GM10266 (cell line): ENCODE data around the gene CHRNG.

Source experiments
- DNase-seq: peaks from one replicate; pipeline ENCODE4 v3.0.0; 2012; ENCODE audit errors: extremely low spot score
- TF ChIP-seq, protein P1 (sequence below): IDR thresholded peaks from 2 replicates; pipeline ENCODE4 v1.5.1; 2012; ENCODE audit warnings: mild to moderate bottlenecking, low read depth; ENCODE audit not compliant: control insufficient read depth, insufficient read depth; ENCODE audit errors: missing control alignments

Gene CHRNG

DNA sequence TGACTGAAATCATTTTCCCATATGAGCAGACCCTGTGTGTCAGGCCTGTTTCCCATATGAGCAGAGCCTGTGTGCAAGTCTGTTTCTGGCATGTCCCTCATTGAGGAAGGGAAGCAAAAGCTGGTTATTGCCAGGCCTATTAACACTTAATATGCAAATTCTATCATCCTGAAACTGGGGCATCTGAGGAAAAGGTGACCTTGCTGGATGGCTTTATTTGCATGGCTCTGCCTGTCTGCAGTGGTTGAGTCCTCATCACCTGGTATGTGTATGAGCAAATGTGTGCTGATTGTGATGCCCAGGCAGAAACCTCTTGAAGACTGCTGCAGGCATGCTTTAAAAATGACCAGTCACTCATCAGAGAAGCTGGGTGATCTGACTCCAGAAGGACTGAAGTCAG, 42.2 kb downstream of the CHRNG start:
- TF ChIP-seq, protein P1, sequence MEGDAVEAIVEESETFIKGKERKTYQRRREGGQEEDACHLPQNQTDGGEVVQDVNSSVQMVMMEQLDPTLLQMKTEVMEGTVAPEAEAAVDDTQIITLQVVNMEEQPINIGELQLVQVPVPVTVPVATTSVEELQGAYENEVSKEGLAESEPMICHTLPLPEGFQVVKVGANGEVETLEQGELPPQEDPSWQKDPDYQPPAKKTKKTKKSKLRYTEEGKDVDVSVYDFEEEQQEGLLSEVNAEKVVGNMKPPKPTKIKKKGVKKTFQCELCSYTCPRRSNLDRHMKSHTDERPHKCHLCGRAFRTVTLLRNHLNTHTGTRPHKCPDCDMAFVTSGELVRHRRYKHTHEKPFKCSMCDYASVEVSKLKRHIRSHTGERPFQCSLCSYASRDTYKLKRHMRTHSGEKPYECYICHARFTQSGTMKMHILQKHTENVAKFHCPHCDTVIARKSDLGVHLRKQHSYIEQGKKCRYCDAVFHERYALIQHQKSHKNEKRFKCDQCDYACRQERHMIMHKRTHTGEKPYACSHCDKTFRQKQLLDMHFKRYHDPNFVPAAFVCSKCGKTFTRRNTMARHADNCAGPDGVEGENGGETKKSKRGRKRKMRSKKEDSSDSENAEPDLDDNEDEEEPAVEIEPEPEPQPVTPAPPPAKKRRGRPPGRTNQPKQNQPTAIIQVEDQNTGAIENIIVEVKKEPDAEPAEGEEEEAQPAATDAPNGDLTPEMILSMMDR, result no peak
- DNase-seq, result no peak

DNA sequence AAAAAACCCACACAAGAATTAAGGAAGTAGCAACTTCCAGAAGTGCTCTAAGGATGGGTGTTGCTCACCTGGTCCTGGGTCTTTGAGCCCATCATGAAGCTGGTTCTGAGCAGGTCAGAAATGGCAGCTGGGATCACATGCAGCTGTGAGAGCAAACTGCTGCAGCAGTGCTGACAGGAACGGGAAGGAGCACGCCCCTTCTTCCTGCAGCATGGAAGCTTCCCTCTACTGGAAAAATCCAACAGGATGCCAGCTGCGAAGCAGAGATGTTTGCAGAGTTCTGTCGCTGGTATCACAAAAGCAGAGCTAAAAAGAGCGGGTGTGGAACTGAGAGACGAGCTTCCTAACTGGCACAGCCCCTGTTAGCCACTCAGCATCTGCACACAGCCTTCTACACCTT, 44.7 kb downstream of the CHRNG start:
- TF ChIP-seq, protein P1, result no peak
- no peak for DNase-seq

DNA sequence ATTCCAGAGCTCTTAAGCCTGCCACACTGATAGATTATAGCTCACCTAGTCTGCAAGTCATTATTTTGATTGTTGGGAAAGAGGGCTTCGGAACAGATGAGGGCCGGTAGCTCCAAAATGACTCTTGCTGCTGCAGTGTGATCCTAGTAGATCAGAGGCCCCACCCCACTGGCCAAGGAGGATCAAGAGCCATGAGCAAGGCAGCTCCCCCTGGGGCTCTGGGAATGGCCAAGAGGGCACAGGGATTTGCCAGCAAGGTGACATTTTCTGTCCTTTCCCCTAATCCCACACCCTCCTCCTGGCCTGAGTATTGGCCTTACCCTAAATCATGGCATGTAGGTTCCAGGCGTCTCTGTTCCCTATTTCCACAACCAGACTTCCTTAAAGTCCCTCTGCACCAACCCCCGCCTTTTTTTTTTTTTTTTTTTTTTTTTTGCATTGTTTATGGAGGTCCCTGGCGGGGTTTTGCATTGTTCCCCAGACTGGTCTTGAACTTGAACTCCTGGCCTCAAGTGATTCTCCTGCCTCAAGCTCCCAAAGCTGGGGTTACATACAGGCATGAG, 47.5 kb downstream of the CHRNG start:
- TF ChIP-seq, protein P1, result no peak

DNA sequence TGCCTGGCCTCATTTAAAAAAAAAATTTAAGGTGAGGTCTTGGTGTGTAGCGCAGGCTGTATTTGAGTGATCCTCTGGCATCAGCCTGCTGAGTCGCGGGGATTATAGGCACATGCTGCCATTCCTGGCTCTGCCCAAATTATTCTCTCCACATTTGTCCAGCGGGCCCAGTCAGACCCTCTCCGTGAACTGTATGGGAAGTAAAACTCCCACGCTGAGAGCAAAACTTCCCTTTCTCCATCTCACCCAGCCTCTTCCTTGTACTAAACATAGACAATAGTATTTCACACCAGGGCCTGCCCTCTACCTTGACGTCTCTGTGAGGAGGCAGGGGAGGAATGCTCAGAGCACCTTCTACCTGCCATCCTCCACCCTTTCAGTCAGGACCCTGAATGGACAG, 48.0 kb downstream of the CHRNG start:
- TF ChIP-seq, protein P1, result no peak
- DNase-seq, result no peak

More for the DNA sequence above, 47.5 kb downstream of the CHRNG start:
- DNase-seq, result no peak

DNA sequence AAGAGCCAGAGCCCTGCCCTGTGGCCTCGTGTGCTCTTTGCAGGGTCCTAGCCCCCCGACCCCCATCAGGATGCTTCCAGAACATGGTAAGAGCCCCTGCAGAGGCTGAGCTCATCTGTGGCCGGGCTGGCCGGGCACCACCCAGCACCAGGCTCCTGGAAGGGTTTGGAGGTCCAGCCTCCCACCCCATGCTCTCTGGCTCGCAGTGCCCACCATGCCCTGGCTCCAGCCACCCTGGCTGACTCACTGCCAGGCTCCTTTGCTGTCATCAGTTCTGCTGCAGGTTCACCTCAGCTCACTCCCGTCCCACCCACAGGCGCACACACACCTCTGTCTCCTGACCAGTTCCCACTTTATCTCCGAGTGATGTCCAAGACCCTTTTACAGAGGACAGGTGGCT, 48.5 kb downstream of the CHRNG start:
- TF ChIP-seq, protein P1, result no peak
- no peak for DNase-seq

DNA sequence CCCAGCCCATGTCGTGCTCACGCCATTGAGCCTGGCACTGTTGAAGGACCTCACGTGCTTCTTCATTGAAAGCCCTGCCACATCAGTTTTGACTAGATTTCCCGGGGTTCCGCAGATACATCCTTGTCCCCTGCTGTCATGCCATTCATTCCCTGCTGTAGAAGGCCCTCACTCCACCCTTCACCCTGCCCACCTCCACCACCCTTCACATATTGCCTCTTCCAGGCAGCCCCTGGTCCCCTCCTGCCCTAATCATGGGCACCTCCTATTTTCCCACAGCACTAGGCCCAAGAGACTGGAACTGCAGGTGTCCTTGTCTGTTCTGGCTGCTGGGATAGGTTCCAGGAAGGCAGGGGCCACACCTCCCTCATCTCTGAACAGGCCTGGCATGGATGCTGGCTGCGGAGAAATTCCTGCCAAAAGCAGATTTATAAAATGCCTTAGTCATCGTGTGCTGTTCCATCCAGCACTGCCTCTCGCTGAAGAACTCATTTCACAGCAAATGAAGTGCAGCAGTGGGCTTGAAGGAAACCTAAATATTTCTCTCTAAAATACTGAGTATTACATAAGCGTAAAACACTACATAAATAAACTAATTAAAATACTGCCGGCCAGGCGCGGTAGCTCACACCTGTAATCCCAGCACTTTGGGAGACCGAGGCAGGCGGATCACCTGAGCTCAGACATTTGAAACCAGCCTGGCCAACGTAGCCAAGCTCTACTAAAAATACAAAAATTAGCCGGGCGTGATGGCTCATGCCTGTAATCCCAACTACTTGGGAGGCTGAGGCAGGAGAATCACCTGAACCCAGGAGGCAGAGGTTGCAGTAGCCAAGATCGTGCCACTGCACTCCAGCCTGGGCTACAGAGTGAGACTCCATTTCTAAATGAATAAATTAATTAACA, 49.4 kb downstream of the CHRNG start:
- no peak for DNase-seq
- TF ChIP-seq, protein P1, result no peak

DNA sequence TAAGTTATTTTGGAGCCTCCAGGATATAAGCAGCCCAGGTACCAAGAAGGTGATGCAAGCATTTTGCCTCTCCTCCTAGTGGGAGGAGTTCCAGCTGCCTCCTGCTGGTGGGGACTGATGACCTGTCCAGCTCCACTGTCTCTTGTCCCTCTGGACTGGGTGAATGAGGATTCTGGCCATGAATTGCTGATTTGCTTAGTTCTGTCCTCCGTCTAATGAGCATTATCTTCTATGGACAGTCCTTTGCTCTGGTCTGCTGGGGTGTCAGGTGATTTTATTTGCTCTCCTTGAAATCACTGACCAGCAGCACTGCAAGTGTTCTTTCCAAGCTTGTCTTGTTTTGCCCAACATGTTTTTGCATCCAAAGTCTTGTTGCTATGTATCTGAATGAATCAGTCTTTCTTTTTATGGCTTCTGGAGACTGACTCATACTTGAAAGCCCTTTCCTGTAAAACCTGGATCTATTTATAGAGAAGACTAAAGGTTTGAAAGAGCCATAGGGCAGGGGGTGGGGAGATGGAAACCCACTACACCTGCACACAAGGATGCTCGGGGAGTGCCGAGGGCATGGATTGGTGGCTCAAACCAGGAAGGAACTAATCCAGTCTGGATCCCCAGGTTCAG, 53.4 kb downstream of the CHRNG start:
- TF ChIP-seq, protein P1, result no peak
- DNase-seq, result no peak
